Smooth muscle cell of the brain vasculature (primary cell): ENCODE data around the gene PCIF1.
"Not testable (repeated sequence)": the region's sequence is repeated elsewhere in the genome, so short reads cannot be mapped to it uniquely, and the experiment has no call there.

Experiments used
- DNase-seq: peaks from one replicate; pipeline ENCODE4 v3.0.0-alpha.2; 2012; ENCODE audit warnings: low read depth, low spot score

The PCIF1 gene

DNA sequence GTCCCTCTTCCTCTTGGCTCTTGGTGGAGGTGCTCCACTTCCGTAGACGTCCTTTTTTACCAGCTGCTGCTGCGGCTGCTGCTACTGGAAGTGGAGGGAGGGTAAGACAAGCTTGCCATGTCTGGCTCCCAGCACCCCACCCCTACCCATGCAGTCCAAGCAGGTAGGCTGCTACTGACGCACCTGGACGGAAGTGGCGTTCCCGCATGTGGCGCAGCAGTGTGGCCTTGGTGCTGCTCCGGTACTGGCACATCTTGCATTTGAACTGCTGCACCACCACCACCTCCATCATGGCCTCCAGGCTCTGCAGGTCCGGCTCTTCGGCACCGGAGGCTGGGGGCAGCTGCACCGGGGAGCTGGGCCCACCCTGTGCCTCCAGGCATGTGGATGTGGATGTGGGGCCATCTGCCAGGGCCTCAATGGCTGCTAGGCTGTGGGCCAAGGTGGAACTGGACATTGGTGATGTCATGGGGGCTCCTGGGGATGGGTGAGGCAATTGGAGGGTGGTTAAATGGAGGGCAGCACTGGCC, 33.1 kb downstream of the PCIF1 start:
- no peak for DNase-seq

DNA sequence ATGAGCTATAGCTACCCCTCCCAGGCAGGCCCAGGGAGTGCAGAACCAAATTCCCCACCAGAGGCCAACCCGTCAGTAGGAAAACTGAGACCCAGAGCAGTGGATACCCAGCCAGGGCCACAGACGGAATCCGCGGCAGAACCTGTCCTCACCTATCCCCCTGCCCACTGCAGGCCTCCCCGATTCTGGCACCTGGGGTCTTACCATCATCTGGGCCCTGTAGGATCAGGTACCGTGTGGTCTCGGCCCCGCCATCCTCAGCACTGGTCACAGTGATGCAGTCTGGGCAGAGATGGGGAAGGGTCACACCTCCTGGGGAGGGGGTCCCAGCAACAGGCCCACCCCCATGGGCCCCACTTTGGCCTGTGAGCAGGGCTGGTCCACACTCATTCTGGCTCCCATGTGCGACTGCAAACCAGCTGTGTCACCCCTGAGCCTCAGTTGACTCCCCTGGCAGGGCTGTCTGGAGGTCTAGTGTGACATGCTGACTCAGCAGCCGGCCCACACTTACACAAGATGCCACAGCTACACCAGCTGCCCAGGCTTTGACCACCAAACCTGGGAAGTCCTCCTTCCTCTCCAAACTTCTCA, 33.7 kb downstream of the PCIF1 start:
- no peak for DNase-seq

DNA sequence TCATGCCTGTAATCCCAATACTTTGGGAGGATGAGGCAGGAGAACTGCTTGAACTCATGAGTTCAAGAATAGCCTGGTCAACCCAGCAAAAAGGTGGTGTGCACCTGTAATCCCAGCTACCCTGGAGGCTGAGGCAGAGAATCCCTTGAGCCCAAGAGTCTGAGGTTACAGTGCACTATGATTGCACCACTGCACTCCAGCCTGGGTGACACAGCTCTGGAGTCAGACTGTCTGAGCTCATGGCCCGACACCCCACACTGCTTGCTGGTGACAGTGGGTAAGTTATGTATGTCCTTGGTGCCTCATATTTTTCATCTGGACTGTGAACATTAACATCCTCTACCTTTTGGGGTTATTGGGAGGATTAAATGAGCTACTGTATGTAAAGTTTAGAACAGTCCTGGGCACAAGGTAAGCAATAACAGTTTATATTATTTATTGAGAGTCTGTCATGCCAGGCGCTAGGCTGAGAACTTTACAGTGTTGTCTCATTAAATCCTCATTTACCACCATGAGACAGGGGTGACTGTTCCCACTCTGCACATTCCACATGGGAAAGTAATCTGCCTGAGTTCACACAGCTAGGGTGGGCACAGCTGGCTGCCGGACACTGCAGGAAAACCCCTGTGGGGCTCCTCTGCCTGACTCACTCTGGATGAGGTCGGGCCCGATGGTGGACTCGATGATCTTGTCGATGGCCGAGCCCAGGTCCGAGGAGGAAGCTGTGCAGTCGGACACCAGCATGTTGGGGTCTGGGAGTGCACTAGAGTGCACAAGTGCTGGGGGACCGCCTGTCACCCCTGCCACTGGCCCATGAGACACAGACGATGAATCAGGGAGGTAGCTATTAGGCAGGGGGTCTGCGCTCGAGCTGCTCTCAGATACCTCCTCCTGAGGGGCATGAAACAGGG, 34.6 kb downstream of the PCIF1 start:
- peak; percentile 52 for DNase-seq

DNA sequence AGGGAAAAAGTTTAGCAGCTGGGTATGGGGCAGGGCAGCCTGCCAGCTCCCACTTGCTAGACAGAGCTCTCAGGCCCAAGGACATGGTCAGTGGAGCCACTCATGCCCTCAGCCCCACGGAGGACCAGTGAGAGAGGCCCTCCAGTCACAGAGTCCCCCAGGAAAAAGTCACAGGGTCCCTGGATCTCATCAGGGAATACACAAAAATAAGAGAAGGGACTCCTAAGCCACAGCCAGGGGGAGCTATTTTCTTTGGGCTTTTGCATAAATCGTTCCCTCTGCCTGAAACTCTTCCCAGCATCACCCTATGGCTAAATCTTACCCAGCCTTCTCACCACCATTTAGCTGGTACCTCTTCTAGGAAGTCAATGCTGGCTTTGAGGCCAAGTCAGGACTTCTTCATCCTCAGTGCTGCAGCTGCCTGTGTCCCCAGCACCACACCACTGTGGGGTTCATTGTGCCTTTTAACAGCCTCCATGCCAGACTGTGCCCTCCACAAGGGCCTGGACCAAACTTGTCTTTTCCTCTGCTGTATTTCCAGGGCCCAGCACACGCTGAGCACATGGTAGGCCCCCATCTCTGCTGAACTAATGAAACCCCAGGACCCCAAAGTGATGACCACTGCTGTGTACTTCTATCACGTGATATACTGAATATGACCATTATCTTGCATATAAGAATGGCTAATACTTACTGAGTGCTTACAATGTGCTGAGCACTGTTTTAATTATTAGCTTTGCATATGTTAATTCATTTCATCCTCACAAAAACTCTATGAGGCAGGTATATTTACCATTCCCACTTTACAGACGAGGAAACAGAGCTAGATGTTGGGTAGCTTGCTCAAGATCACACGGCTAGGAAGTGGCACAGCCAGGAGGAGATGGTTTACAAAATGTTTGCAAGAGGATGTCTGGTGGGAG, 35.5 kb downstream of the PCIF1 start:
- DNase-seq, result no peak

DNA sequence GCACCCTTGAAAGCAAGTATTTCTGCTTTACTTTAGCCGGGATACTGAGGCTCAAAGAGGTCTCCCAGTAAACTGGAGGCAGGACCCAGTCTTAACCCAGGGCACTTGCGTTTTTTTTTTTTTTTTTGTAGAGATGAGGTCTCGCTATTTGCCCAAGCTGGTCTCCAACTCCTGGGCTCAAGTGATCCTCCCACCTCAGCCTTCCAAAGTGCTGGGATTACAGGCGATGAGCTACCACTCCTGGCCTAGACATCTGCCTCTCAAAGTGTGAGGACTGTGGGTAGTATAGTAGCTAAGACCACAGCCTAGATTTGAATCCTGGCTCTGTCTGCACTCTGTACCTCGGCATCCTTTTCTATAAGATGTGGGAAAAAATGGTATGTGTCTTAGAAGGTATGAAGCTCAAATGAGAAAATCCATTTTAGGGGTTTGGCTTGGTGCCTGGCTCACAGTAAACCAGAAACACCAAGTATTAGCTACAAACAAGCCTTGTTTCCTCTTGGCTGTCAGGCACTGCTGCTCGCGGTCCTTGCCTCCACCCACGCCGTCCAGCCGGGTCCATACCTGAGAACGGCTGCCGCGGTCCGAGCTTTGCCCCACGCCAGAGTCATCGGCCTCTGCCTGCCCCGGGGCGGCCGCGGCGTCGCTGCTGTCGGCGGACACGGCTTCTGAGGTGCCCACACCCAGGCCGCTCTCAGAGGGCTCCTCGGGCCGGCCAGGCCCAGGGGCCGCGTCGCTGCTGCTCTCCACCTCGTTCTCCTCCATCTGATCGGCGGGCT, 36.4 kb downstream of the PCIF1 start:
- DNase-seq, result no peak

DNA sequence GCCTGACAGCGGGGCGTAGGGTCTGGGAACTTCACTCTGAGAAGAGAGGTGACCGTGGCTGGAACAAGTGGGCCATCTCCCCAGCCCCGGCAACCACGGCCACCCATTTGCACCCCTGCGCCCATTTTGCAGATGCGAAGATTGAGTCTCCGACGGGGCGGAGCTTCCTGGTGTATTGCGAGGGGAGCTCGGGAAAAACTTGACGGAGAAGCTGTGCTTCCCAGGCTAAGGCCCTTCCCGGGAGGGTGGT, 36.9 kb downstream of the PCIF1 start:
- no peak for DNase-seq

DNA sequence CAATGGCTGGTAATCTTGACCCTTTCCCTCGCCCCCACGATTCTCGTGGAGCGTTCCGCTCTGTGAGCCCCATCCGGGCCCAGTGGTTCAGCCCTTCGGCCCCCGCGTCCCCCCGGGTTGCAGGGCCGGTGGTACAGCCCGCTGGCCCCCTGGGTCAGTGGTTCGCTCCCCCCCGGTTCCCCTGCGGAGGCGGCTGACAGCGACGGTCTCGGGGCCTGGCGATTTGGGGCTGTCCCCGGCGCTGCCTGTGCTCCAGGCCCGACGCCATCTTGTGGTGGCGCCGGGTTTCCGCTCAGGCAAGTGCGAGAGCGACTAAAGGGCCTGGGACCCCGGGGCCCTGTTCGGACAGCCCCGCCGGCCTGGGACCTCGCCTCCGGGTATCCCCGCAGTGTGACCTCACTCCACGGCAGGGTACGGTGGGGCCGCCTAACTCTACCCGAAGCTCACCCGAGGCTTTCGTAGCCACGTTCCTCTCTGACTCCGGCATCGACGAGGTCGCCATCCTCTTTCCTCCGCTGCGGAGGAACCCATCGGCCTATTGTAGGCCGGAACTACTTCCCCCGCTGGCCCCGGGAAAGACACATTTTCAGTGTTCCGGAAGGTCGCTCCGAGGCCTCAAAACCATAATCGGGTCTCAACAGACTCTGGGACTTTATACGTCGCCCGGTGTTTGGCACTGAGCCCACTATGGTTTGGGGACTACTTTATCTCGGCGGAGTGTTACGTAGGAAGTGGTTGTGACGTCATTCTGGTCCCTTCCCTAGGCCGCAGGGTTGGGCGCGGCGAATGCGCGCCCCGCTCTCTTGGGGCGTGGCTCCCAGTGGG, 37.4 kb downstream of the PCIF1 start, which contains the start of gene ZNF335:
ZNF335 (minus strand) TSS at position 529 of the 825 bp plus-strand sequence. CDS start 793 bp downstream, outside the sequence.
- peak; percentile 94 for DNase-seq

DNA sequence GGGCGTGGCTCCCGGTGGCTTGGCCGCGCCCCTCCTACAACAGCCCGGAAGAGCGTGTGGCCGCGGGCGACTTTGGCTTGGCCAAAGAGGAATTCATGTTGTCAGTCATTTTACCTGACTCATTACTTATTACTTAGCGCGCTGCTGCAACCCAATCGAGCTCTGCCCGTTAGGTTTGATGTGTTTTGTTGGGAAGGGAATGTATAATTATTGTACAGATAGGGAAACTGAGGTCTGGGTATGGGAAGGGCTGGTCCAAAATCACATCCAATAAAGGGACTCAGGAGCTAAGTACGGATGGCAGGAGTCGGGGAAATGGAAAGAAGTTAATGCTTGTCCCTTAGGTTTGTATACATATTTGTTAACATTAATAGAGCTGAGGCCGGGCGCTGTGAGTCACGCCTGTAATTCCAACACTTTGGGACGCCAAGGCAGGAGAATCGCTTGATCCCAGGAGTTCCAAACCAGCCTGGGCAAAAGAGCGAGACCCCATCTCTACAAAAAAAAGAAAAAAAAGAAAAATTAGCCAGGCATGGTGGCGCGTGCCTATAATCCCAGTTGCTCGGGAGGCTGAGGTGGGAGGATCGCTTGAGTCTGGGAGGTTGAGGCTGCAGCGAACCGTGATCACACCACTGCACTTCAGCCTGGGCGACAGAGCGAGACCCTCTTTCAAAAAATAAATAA, 38.2 kb downstream of the PCIF1 start:
- no peak for DNase-seq

DNA sequence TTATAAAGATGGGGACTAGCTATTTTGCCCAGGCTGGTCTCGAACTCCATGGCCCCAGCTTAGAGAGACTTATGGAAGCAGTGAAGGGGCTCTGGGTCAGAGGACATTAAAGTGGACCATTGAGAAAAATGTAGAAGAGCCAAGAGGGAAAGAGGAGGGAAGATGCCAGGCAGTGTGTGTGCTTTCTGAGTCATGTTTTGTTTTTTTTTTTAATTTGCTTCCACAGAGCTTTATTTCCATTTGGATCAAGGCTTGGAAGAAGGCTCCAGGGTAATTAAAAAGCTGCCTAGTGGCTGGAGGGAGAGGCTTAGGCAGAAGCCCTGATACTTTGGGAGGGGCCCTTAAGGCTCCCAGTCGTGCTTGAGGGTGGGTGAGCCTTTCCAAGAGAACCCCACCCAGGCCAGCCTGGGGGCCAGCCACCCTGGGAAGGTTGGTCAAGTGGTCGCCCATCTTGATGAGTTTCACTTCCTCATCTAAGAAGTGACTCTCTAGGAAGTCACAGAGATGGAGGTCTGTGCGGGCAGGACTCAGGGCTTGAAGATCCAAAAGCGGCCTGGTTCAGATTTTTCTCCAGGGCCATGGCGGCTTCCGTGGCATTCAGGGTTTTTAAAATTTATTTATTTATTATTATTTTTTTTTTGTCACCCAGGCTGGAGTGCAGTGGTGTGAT, 40.5 kb downstream of the PCIF1 start:
- no peak for DNase-seq

DNA sequence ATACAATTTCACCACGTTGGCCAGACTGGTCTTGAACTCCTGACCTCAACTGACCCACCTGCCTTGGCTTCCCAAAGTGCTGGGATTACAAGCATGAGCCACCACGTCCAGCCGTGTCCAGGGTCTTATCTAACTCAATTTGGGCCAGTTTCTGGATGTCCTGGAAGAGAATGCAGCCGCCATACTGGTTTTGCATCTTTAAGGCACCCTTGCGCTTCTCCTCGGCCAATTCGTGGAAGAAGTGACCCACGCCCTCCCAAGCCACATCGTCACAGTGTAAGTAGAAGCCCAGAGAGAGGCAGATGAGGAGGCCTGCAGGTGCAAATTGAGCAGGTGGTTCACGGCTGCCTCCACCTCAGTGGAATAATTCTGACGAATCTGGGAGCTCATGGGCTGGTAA, 41.2 kb downstream of the PCIF1 start:
- no peak for DNase-seq

DNA sequence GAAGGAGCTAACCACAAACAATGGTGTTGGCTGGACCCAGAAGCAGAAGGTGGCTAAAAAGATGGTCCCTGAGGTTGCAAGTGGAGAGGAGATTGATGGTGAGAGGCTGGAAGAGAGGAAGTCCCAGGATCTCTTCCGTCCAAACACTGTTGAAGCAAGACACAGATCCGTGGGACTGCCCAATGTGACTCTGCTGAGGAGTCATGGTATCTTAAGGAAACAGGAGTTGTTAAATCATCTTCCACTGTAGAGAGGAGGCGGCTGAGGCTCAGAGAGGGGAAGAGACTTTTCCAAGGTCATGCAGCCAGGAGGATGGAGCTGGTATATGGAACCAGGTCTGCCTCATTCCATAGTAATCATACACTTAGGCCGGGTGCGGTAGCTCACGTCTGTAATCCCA, 41.6 kb downstream of the PCIF1 start:
- DNase-seq, result no peak

DNA sequence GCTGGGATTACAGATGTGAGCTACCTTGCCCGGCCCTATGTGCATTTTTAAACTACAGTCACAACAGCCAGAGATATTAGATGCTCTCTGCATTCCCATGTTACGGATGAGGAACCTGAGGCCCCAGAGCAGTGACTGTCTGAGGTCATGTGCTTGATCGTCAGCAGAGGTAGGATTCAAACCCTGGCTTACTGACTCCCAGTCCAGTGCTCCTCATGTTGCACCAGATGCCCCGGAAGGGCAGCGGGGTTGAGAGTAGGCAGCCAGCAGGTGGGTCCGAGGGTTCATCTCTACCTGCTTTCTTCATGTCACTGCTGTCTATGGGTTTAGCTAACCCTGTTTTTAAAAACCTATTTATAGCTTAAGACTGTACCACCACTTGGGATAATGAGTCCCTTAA, 46.8 kb downstream of the PCIF1 start:
- DNase-seq, result no peak

DNA sequence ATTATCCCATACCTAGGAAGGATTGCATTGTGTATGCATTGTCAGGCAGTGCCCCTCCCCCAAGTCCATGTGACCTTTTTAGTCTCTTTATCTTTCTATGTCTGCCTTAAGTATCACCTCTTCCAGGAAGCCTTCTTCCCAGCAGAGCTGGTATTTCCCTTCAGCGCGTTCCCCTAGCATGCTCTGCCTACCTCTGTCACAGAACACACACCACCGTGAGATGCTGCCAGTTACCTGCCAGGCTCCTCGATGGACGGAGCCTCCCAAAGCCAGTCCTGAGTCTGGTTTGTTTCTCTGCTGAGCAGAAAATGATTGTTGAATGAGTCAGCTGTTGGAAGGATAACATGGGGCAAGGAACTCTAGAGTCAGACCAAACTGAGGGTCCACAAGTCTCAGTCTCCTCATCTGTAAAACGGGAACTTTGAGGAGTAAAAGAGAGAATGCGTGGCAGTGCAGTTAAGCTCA, 48.8 kb downstream of the PCIF1 start:
- no peak for DNase-seq

DNA sequence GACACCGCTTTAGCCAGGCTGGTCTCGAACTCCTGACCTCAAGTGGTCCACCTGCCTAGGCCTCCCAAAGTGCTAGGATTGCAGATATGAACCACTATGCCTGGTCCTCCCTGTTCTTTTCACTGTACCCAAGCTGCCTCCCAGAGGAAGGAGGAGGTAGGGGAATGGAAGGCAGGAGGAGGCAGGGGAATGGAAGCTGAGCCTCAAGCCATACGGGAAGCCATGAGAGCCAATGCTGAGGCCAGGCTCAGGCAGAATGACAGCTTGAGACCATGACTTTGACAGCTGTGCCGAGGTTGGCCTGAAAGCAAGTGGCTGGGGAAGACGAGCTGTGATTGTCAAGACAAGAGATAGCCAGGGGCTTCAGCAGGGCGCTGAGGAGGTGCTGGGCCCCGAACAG, 51.1 kb downstream of the PCIF1 start:
- no peak for DNase-seq

DNA sequence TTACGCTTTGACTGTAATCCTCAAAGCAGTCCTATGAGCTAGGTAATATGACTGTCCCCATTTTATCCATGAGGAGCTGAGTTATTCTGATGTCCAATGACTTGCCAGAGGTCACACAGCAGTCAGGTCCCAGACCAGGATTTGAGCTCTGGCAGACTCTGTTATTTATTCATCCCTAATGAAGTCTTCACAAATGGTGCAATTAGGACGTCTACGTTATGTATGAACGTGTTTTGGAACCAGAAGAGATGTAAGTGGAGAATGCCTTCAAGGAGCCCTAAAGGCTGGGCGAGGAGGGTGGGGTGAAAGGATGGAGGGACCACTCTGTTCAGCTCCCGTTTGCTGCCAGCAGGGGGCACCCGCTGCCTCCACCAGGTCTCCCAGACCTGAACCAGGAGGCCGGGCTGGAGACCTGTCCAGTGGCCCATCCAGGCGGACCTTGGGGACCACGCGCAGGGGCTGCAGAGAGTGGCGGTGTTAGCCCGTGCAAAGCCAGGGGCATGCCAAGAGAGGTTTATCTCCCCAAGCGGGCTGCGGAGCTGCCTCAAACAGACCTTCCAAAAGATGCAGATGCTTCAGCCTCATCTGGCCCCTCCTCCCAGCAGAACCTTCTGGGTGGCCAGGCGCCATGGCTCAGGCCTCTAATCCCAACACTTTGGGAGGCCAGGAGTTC, 52.8 kb downstream of the PCIF1 start:
- DNase-seq, result no peak

DNA sequence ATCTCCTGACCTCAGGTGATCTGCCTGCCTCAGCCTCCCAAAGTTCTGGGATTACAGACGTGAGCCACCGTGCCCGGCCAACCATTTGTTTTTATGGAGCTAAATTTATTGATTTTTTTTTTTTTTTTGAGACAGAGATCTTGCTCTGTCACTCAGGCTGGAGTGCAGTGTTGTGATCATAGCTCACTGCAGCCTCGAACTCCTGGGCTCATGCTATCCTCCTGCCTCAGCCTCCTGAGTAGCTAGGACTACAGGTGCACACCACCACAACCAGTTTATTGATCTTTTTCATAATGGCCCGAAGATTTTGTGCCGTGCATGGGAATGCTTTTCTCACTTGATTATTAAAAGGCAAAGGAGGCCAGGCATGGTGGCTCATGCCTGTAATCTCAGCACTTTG, 54.3 kb downstream of the PCIF1 start:
- DNase-seq, result not testable (repeated sequence)

DNA sequence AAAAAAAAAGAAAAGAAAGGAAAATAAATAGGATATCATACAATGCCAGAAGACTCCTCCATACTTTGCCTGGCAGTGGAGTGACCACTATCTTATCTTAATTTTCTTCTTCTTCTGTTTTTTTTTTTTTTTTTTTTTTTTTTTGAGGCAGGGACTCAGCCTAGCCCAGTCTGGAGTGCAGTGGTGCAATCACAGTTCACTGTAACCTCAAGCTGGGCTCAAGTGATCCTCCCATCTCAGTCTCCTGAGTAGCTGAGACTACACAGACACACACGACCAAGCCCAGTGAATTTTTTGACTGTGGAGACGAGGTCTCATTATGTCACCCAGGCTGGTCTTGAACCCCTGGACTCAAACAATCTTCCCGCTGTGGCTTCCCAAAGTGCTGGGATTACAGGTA, 57.1 kb downstream of the PCIF1 start:
- DNase-seq, result no peak

DNA sequence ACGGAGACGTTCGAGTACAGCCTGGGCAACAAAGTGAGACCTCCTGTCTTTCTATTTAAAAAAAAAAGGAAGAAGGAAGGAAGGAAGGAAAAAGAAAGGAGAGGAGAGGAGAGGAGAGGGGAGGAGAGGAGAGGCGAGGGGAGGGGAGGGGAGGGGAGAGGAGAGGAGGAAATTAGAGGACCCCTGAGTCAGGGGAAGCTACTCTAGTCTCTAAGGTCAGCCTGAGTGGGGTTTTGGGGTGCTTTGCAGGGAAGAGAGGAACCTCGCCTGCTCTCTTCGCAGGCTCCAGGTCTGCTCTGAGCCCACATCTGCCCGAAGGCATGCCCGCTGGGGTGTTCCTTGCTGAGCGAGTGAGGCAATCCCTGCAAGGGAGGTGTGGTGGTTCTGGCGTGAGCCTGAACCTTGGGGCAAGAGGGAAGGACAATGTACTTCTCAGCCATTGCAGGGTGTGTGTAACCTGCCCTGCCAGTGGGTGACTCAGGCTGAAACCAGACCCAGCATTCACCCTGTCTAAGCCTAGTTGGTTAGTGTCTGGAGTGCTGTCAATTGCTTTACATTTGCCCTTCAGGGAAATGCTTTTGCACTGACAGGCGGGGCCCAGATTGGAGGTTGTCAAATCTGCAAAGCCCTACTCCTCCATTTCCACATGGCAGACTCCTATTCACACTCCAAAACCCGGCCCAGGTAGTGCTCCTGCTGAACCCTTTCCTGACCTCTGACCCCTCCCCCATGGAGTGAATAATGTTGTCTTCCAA, 58.9 kb downstream of the PCIF1 start:
- no peak for DNase-seq
